ENCODE data around the gene ARHGEF7.

The ARHGEF7 gene

DNA sequence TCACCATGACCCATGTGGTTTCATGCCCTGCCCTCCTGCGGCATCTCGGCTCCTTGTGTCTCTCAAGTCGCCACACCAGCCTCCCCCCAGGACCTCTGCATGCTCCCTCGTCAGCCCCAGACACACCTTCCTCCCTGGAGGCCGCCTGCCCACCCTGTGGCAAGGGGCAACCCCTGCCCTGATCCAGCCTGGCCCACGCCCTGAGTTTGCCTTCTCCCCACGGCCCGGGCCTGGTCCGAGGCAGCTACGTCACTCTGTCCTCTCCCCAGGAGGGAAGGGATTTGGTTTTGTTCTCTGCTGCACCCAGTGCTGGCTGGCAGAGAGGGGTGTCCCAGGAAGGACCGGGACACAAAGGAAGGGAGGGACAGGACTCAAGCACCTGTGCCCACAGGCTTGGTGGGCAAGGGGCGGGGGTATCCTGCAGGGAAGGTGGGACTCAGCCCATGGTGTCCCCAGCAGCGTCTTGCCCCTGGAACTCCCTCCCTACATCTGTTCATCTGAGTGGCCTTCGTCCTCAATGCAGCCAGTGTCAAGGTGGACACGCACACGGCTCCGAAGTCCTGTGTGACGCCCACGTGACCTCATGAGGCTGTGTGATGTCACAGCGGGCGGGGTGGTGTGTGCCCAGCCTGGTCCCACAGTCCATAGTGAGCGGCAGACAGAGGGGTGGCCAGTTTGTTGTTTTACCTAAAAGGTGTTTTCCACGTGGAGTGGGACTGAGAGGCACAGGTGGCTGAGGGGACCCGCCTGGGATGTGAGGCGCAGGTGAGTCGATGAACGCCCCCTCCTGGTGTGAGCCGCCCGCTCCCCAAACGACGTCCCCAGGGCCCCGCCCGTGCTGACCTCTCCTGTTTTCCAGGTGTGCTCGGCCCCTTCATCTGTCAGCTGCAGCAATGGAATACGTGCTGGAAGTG lies 205.1 kb downstream of the ARHGEF7 start, which contains the start of gene TEX29:
TSS of gene TEX29 (plus strand) at position 645 of the 914 bp plus-strand sequence. CDS start at position 894, 249 bp downstream.
- in situ Hi-C loops (cut with MboI; ENCODE audit: low sequenced_read_pairs) = no loop called here

DNA sequence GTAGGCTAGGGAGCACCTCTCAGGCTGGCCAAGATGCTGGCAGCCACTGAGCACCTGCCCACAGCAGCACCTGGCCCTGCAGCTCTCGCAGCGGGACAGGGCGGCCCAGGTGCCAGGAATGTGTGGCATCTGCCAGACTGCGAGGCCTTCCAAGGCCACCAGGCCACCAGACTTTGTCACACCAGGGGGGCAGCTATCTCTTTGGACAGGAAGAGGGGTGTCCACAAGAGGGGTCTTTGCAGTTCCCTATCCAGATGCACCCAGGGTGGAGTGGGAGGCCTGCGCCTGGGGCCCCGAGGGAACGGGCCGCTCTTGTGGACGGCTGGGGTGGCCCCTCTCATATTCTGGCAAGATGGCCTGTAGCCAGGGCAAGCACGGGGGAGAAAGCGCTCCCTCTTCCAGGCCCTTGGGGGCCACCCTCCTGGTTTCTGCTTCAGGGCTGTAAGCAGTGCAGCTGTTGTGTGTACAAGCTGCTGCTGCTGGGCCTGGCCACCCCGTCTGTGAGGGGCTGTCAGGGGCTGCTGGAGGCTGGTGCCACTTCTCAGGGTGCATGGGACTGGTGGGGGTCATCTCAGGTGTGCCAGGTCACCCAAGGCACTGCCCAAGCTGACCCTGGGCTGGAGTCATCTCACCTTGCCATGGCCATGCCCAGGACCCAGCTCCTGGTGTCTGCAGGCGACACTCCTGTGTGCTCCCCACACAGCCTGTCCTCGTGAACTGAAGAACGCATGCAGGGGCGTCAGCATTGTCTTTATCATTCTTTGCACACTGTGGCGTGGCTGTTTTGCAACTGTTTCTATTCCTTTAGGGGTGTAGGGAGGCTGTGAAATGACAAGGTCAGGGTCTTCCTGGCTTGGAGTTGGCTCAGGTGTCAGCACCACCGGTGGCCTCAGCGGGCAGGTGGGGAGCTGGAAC lies 207.1 kb downstream of the ARHGEF7 start:
- in situ Hi-C loops (cut with MboI; ENCODE audit: low sequenced_read_pairs) = no loop called here

DNA sequence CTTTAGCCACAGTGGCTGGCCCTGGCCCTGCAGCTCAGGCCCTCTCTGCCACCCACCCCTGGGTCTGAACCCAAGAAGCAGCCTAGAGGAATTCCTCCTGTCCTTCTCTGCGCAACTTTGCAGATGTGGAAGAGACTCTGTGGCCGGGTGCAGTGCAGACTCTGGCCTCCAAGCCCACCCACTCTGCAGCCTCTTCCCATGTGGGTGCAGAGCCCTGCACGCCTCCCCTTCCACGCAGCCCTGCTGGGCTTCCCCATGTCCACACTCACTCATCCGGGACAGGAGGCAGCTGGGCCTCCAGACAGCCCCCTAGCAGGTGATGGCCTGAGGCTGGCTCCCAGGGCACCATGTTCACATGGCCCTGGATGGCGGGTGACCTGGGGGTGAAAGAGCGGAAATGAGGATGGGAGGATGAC lies 207.8 kb downstream of the ARHGEF7 start:
- in situ Hi-C loops (cut with MboI; ENCODE audit: low sequenced_read_pairs) = no loop called here

DNA sequence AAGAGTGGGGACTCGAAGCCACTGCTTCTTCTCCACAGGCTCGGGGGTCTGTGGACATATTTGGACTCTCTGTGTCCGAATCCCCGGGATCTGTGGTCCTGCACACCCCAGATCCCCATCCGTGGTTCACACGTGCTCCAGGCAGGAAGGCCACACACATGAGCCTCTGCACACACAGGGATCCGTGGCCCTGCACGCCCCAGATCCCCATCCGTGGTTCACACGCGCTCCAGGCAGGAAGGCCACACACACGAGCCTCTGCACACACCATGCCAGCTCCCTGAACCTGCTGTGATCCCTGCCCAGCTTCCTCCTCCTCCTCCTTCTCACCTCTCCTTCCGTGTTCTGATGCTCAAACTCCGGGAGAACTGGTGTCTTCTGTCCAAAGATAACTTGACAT lies 208.4 kb downstream of the ARHGEF7 start:
- in situ Hi-C loops (cut with MboI; ENCODE audit: low sequenced_read_pairs) = no loop called here

DNA sequence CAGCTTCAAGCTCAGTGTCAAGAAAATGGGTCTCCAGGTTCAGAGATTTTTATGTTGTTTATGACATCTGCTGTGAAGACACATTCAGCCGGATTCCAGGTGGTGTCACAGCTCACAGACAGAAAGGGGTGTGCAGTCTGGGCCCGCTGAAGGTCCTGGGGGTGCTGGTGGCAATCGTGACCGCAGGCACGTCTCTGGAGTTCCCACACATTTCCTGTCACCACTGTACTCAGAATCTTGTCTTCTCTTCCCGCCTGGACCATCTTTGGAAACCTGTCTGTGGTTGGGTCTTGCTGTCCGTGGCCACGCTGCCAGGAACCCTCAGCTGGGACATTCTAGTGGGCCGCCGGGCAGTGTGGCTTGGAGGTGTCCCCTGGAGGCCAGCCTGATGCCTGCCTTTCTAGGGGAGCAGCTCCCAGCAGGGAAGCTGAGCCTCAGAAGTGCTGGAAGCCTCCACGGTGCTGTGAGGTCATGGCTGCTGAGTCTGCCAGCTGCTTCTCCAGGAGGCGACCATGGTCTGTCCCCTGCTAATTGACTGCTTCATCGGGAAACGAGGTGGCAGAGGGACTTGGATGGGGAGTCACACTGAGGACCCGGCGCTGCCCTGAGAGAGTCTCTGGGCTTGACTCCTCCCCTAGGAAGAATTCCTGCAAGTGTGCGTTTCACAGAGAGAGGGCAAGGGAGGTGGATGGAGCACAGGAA lies 209.0 kb downstream of the ARHGEF7 start:
- in situ Hi-C loops (cut with MboI; ENCODE audit: low sequenced_read_pairs) = no loop called here

DNA sequence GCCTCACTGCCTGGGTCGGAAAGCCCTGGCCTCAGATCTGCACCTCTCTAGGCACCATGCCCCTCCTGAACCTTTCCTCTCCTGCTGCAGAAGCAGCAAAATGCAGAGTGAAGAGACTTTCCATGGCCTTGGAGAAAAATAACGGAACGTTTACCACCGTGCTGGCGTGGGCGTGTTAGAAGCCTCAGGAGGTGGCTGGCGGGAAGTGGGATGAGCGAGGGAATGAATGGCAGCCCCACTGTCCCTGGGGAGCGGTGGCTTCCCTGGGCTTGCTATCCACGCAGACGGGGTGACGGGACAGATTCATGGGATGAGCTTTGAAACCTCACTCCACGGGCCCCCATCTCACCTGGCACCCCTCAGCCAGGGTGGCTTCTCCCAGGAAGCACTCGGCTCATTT lies 209.6 kb downstream of the ARHGEF7 start:
- in situ Hi-C loops (cut with MboI; ENCODE audit: low sequenced_read_pairs) = no loop called here

DNA sequence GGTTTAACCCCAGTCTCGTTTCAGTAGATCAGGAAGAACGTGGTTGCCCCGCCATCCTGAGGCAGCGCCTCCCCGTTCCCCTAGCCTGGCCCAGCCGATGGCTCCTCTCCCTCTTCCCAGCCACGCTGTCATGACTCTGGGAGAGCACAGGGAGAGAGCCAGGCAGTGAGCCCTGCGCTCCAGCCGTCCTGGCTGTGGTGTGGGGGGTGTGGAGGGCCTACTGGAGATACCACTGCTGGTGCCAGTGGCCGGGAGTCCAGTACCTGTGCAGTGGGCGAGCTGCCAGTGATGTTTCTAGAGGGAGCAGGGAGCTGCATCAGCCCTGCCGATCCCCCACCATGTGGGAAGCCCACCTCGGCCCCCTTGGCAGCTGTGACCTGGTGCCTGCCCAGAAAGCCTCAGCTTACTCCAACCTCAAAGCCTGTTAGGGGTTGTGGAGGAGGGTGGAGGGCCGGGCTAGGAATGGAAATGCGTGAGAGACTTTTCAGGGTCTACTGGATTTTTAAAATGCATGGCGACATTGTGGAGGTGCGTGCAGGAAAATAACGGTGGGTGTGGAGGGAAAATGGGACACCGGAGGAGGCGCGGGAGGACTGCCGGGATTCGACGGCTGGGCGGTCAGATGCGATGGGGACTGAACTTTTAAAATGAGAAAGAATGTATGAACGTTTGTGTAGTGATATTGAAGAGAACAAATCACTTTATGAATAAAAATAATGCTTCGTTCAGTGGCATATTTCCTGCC lies 210.2 kb downstream of the ARHGEF7 start:
- in situ Hi-C loops (cut with MboI; ENCODE audit: low sequenced_read_pairs) = no loop called here

DNA sequence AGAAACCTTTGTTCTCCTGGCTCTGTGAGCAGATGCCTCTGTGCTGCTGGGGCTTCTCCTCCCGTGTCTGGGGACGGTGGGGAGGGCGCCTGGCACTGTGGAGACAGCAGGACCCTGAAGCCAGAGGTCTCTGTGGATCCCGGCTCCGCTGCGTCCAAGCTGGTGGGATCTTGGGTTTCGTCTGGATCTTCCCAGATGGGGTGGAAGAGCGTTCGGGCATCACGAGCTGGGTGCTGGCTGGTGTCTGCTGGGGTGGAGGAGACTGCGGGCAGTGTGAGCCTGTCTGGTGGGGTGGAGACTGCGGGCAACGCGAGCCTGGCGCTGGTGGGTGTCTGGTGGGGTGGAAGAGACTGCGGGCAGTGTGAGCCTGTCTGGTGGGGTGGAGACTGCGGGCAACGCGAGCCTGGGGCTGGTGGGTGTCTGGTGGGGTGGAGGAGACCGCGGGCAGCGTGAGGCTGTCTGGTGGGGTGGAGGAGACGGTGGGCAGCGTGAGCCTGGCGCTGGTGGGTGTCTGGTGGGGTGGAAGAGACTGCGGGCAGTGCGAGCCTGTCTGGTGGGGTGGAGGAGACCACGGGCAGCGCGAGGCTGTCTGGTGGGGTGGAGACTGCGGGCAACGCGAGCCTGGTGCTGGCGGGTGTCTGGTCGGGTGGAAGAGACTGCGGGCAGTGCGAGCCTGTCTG lies 211.0 kb downstream of the ARHGEF7 start:
- in situ Hi-C loops (cut with MboI; ENCODE audit: low sequenced_read_pairs) = no loop called here

DNA sequence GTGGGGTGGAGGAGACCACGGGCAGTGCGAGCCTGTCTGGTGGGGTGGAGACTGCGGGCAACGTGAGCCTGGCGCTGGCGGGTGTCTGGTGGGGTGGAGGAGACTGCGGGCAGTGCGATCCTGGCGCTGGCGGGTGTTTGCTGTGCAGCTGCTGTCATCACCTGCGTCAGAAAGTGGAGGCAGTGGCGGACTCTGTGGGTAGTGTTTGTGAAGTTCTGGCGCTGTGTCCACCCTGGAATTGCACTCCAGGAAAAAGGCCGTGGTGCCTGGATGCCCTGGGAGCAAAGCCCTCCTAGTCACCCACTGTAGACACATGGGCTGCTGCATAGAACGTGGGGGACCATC lies 211.5 kb downstream of the ARHGEF7 start:
- in situ Hi-C loops (cut with MboI; ENCODE audit: low sequenced_read_pairs) = no loop called here

DNA sequence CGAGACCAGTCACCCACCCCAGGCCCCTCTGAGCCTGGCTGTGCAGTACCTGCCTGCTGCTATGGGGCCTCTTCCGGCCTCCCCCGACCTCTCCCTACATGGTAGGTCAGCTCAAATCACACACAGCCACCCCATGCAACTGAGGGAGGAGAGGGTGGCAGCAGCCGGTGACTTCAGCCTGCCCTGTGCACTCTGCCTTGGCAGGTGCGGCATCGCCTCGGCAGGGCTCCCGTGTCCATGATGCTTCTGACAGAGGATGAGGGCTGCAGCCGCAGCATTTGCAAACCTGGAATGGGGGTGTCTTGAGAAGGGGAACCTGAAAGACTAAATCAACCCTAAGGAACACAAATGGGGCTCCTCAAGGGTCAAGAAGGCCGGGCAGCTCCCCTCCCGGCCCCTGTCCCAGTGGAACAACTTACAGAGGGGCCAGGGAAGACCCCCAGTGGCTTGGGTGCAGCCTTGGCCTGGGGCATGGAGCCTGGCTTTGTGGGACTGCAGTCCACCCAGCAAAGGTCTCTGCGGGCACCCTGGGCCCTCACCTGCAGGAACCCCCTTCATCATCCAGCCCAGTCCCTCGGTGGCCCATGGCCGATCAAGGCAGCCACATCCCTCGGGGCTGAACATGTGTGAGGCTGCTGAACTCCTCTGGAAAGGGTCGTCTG lies 212.0 kb downstream of the ARHGEF7 start:
- in situ Hi-C loops (cut with MboI; ENCODE audit: low sequenced_read_pairs) = no loop called here

DNA sequence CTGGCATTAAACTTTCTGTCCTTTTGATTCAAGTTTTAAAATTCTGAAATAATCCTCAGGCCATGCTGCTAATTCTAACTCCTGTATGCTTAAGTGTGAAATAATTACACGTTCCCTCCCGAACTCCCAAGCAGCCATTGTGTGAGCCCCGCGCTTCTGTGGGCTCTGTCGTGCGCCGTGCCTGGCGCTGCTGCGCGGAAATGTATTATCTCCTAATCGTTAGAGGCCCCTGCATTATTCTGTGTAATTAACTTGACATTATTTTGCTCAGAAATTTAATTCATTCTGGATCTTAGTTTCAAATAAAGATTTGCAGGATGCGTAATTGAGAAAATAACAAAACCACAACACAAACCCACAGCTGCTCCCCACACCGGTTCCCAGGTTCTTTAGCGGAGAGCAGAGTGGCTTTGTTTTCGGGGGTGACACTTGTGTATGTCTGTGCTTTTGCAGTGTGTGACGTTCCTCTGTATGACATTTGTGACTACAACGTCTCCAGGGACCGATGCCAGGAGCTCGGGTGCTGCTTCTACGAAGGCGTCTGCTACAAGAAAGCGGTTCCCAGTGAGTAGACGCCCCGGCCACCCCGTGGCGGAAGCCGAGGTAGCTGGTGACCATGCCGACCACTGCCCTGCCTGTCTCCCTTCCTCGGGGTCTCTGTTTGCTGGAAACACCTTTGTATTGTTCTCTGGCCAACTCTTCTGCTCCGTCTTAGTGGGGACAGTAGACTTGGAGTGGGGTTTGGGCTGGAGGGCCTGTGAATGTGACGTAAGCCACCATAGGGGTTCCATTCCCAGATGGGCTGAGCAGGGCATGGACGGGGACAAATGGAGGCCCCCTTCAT lies 212.8 kb downstream of the ARHGEF7 start:
- in situ Hi-C loops (cut with MboI; ENCODE audit: low sequenced_read_pairs) = no loop called here

DNA sequence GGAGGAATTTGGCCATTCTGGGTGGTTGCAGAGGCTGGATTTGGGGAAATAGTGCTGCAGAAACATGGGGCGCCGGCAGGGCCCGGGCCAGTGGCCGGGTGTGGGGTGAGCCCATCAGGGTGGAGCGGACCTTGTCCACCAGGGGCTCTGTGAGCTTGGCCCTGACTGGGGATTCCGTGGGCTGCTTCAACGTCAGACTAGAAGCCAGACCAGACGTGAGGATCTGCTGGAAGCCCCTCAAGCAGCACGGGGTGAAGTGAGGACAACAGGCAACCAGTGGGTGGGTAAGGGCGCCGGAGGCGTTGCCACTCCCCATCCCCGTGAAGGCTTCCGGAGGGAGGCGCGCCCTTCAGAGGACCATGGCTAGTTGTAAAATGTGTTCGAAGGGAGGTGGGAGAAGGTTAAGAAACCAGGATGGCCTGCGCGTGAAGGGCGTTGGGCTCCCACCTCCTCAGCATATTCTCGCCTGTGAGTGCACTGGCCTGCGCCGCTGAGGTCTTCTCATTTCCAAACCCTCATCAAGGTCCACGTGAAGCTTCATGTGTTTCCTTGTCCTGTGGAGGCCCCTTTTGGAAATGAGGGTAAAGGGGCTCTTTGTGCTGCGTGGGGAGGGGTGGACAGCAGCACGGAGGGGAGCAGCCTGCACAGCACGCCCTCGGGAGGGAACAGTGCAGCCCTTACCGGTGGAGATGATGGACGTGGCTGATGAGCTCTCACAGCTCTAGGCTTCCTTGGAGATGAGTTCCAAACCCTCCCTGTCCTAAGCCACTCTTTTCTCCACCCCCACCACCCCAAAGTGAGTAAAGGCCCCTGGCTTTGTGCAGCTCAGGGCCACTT lies 213.7 kb downstream of the ARHGEF7 start:
- in situ Hi-C loops (cut with MboI; ENCODE audit: low sequenced_read_pairs) = no loop called here

DNA sequence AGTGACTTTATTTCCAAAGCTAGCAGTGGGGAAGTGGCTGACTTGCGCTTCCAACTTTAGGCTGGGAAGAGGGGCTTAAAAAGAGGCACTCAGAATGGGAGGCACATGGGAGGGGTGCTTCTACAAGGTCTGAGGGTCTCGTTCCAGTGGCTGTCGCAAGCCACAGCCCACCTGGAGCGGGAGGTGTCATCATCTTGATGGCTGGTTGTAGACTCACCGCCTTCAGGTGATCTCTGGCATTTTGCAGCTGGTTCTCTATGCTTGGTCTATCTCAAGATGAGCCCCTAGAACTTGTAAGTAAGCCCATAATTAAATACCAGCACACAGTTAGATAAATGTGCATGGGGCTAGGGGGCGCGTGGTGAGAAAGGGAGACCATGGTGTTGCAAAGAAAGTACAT lies 214.5 kb downstream of the ARHGEF7 start:
- in situ Hi-C loops (cut with MboI; ENCODE audit: low sequenced_read_pairs) = no loop called here

DNA sequence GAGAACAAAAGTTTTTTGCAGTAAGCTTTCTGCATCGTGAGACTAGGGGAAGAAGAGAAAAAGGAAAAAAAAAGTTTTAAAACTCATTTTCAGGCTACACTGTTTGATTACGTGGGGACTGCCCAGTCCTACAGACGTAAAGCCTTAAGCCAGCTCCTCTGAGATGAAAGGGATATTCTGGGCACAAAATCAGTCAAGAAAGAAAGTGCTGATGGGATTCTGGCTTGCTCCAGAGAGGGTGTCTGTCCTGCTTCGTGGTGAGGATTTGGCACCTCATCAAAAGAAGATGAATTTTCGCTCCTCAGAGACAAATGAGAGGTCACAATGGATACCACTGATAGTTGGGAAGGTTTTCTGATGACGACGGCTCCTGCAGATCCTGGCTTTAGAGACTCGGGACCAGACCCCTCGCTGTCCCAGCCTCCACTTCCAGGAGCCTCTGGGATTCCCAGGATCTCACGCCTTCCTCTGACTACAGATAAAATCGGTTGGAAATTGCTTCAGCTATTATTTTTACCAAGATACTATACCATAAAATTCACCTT lies 215.0 kb downstream of the ARHGEF7 start:
- in situ Hi-C loops (cut with MboI; ENCODE audit: low sequenced_read_pairs) = no loop called here

DNA sequence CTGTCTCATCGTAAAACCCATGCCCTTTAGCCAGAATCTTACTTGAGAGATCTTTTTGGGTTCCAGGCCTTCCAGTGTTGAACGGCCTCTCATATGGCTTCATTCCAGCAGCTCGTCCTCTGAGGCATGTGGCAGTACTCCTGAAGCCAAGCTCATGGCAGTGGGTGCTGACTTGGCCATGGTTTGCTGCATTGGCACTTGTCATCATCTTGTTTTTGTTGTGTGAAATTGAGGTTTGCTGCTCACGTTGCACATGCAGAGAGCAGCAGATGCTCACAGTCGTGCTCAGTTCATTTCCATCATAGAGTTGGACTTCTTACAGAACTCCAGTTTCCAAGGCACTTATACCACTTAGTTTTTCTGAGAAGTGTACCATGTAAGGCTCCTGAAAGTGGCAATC lies 220.2 kb downstream of the ARHGEF7 start:
- in situ Hi-C loops (cut with MboI; ENCODE audit: low sequenced_read_pairs) = no loop called here

DNA sequence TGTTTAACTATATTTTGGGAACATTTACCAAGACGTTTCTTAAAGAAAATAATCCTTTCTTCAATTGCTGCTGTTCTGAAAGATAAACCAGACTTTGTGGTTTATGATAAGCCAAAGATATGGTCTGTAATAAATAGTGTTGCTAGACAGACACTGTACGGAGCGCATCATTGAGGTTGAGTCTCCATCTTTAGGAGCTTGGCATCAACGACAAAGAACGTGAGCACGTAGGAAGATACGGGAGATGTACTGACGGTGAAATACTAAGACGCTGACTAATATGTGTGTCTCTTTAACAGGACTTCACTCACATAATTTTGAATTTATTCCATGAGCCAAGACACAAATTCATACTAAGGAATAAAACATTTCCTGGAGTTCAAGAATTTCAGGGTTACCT lies 221.6 kb downstream of the ARHGEF7 start:
- in situ Hi-C loops (cut with MboI; ENCODE audit: low sequenced_read_pairs) = no loop called here

DNA sequence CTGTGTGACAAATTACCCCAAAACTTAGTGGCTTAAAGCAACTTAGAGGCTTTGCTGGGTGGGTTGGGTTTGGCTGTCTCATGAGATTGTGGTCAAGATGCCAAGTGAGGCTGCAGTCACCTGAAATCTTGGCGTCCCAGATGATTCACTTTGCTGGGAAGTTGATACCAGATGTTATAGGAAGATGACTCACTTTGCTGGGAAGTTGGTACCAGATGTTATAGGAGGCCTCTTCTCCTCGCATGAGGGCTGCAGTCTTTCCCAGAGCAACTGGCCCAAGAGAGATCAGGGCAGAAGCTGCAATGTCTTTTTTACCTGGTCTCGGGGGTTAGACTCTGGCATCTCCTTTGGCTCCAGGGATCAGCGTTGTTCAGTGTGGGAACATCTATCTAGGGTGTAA lies 222.1 kb downstream of the ARHGEF7 start:
- in situ Hi-C loops (cut with MboI; ENCODE audit: low sequenced_read_pairs) = no loop called here
